HG03442 (cell line): ENCODE results near the gene NEDD8.

Experiments
- ATAC-seq: cut with Tn5 transposase; IDR thresholded peaks from one replicate; pipeline ENCODE4 v1.9.1; 2021; ENCODE audit warnings: mild to moderate bottlenecking, moderate library complexity; ENCODE audit not compliant: unreplicated experiment

NEDD8 gene

DNA sequence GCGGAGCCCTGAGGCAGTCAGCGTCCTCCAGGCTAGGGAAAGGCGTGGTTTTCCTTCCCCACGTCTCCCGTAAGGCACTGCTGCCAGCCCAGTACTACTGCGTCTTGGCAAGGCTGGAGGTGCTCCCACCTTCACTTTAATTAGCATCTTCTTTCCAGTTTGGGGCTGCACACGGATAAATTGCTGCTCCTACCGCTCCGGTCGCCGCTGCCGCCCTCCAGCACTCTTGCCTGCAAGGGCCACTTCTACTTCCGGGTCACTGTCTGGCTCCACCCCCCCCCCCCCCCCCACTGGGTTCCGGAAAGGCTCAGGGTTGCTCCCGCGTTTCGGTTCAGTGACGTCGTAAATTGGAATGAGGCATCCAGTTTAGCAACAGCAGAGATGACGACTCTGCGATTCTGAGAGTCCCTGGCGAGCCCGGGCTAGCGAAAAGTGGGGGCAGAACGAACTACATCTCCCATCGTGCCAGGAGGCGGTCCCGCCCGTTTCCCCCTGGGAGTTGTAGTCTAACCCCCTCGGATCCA lies at the start of gene NEDD8:
Gene NEDD8, minus strand, starts transcription at position 247 of the 524 bp plus-strand sequence. Its CDS starts 100 bp downstream, at position 147.
- ATAC-seq = peak; percentile 75

DNA sequence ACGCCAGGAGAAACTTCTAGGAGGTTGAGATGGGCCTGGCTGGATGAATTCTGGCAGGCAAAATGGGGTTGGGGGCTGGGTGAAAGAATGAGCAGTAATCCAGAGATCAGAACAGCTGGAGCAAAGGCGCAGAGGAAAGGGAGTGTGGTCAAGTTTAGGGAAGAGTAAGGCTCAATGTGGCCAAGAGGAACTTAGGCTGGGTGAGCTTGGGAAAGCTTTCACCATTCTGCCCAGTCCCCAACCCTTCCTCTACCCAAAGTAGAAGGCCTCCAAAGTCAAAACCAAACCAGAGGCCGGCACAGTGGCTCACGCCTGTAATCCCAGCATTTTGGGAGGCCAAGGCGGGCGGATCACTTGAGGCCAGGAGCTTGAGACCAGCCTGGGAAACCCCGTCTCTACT lies 49.5 kb upstream of the NEDD8 start:
- no peak for ATAC-seq

DNA sequence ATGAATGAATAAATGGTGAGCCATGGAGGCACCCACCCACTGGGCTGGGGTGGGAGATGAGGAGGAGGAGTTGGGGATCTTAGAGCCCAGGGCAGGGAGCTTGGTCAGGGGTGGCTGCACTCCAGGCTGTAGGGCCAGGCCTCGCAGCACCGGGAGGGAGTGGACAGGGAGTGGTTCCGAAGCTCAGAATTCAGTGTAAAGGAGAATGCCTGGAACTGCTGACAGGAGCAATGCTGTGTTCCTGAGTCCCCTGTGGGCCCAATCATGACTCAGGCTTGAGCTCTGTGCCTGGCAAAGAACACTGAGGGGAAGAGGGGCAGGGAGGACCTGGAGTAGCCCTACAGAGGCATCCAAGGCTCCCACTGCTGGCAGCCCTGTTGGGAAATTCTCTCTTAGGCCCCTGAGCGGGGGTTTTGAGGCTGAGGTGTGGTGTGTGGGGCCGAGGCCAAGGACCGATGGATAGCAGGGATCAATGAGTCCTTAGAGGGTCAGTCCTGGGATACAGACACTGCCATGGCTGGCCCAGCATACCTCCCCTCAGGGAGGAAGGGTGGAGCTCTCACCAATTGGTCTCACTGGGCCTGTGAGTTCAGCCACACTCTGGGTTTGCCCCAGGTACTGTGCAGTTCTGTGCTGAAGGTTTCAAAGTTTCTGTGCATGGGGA lies 48.8 kb upstream of the NEDD8 start:
- no peak for ATAC-seq

DNA sequence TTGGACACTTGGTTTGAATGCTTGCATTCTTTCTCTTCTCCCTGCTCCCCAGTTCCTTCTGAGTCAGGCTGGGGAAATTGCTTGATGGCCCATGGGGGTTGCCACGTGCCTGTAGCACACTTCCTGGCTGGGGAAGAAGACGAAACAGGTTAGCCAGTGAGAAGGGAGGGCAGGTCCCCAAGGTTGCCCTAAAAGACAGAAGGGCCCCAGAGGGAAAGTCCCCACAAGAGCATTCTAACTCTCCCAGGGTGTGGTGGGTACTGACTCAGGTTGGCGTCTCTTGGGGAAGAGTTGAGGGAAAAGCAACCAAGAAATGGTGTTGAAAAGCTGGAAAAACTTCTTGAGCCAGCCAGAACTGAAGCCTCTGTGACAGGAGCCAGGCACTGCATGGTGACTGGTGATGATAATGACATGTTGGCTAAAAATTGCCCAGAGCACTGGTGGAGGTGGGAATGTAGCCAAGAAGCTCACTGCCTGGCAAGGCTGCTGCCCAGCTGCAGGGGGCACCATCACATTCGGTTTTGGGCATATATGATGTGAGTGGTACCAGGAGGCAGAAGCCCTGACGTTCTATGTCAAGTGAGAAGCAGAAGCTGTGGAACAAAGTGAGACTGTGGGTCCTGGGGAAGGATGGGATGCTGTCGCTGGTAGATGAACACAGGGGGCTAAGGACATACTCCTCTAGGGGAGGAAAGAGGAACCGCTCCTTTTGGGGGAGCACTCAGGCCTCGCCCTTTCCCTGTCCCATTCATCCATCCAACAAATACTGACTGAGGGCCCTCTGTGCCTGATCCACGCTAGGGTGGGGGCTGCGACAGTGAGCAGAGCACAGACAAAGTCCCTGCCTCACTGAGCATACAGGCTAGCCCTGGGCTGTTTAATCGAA lies 47.4 kb upstream of the NEDD8 start:
- peak; percentile 77 for ATAC-seq

DNA sequence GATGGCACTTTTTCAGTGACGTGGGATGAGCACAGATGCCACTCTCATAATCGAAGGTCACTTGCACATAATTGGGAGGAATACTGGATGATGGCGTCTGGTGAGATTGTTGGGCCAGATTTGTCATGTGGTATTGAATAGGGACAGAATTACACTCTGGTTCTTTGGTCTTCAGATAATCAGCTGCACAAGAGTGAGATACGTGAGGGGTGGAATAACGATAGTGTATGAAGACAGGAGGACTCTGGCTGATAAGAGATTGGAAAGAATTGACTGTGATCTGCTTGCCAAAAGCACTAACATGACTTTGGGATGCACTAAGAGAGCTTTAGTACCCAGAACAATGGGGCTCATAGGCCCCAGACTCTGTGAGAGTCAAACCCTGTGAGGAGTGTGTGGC lies 46.3 kb upstream of the NEDD8 start:
- no peak for ATAC-seq

DNA sequence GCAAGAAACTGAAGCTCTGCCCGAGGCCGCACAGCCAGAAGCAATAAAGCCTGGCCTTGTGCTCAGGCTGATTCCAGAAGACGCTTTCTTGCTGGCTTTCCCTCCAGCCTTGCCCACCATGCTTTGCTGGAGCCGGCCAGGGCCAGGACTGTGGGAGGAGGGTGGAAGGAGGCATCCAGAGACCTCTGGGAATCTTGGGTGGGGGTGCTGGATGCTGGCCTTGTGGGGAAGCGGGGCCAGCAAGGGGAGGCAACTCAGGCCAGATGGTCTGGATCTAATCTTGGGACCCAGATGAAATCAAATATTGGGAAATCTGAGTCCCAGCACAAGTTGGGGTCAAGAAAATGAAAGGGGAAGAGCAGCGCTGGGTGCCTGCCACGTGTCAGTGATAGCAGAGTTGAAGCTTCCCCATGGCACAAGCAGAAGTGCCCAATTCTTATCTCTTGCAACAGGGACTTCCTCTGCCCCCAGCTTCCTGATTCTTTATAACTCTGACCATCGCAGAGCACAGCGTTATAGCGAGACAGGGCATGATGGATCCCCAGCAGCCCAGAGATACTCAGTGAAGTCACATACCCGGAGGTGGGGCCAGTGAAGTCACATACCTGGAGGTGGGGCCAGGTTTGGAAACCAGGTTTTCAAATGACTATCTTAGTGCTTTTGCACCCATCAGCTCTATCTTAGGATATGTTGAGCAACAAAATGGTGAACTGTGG lies 45.6 kb upstream of the NEDD8 start:
- ATAC-seq = no peak

DNA sequence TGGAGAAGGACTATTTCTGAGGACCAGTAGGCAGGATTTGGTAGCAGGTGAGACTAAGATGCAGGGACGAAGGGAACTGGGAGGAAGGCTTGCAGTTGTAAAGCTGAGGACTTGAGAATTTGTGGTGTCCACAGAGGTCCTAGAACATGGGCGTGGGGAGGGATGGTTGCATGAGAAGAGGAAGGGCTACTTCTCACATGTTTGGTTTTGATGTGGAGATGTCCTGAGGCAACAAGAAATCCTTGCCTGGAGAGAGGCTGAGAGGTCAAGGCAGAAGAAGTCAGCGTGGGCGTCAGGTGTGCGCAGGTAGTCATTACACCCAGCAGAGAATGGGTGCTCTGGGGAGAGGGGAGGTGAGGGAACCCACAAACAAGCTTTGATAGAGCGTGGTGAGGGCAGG lies 44.9 kb upstream of the NEDD8 start:
- no peak for ATAC-seq

DNA sequence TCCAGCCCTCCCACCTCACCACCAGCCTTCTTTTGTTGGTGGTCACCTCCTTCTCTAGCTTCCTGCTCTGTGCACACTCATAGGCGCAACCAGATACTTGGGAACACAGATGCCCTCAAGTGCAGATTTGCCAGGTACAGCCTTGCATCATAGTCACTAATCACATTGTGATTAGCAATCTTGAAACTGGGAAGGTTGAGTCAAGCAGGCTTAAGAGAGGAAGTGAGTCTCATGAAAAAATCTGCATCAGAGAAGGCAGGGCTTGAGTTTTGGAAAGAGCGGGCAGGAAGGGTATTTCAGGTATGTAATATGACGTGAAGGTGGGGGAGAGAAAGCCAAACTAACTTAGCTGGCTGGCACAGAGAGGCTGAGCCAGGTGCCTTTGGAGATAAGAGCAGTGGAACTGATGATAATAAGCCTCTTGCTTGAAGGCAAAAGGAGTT lies 42.0 kb upstream of the NEDD8 start:
- peak; percentile 39 for ATAC-seq

DNA sequence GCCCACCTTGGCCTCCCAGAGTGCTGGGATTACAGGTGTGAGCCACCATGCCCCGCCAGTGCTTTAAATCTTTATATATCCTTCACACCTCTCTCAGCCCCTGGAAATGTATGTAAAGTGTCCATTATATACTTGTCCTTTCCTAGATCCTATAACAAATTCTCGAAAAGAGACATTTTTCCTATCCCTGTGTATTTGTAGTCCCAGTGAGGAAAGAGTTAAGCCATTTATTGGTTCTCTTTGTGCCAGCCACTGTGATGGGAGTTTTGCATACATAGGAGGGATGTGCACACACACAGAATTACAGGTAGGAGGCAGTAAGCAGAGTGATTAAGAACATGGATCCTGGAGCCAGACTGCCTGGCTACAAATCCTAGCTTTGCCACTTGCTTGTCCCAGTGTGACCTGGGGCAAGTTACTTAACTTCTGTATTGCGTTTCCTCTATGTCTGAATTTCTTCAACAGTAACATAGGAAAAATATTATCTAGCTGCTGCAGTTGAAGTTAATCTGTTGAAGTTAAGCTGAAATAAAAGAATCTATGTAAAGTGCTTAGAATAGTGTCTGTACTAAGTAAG lies 41.3 kb upstream of the NEDD8 start:
- no peak for ATAC-seq

DNA sequence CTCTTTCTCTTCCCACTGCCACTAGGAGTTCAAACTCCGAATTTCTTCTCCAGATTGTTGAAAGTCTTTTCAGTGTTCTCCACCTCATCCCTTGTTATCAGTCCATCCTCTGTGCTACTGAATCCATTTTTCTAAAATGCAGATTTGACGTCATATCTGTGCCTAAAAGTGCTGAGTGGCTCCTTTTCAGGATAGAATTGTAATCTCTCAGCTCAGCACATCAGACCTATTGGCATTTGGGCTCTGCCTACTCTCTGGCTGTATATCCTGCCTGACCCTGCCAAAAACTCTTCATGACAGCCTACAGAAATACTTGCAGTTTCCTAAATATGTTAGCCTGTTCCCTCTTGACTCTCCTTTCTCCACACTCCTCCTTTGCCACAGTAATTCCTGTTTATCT lies 40.3 kb upstream of the NEDD8 start:
- no peak for ATAC-seq

DNA sequence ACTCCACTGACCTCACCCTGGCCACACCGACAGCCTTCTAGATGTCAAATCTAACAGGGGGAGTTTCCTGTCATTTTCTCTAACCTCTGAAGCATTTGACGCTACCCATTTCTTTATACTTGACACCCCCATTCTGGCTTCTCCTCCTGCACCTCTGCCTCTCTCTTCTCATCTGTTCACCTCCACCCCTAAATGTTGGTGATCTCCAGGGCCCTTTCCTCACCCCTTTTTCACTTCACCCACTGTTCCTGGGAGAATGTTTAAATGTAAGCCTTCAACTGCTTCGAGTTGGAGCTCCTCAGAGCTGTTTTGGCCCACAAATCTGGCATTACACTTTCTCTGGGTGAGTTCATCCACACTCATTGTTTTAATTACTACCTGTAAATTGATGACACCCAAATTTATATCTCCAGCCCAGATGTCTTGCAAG lies 39.7 kb upstream of the NEDD8 start:
- no peak for ATAC-seq

DNA sequence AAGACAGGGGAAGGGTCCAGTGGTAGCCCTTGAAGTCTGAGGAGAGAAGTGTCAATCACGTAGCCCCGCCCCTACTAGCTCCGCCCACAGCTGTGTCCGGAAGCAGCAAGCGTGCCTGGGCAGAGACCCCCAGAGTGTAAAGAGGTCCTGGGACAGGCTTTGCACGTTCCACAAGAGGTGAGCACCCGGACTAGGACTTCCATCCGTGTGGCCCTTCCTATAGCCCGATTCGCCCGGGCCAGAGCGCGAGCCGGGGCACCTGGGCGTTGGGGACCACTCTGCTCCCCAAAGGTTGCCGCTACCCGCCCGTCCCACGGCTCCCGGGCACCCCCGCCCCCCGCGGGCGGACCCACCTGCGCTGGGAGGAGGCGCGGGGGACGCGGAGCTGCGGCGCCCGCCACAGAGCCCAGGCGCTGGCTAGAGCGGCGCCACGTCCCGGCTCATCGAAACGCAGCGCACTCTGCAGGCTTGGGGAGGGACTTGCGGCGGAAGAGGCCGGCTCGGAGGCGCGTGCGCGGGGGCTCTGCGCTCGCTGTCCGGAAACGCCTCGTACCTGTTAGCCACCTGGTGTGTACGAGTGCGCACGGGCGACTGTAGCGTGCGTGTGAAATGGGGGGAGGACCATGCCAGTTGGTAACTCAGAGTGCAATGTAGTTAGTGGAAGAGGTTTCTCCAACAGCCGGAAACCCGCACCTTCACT lies 39.1 kb upstream of the NEDD8 start, which contains the start of gene RABGGTA:
Gene RABGGTA, minus strand, starts transcription at position 464 of the 700 bp plus-strand sequence. CDS start 482 bp downstream, outside the sequence.
- ATAC-seq = peak; percentile 84

DNA sequence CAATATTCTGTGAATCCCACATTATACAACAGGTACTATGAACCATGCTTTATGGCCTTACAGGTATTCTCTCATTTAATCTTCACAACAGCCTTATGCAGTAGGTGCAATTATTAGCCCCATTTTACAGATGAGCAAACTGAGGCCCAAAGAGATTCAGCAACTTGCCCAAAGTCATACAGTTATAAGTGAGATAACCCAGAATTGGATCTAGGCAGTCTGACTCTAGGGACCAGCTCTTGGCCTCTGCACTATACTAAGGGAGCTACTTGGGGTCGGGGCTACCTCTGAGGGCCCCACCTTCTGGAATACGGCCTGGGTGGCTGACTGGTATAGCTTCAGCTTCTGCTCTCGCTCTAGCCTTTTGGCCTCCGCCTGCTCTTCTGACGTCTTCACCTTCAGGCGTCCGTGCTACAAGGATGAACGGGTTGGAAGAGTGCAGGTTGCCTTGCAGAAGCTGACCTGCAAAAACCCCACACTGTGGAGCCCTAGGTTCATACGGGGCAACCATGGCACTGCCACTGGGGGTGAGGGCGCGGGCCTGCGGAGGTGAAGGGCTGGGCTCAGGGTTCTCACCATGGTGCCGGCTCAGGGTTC lies 38.5 kb upstream of the NEDD8 start:
- ATAC-seq = no peak

DNA sequence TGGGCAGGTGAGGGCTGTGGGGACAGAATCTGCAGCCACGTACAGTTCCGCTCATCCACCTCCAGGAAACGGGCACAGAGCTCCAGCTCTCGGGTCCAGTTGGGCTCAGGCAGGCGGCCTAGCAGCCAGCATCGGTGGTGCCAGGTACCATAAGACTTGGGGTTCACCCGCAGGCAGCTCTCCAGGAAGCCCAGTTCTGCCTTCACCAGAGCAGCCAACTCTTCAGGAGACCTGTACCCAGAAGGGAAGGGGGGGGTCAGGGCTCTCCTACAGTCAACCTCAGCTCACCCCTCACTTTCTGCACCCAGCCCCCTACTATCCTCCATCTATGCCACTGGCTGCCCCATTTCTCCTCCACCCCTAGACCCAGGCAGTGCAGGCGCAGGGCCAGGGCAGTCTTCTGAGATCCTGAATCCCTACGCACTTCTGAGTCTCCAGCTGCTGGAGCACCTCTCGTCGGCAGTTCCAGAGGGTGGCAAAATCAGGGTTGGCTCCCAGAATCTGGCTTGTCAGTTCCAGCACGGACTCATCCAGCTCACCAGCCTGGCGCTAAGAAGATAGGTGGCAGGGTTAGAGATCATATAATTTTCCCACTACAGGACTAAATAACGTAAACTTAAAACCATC lies 37.9 kb upstream of the NEDD8 start:
- no peak for ATAC-seq

DNA sequence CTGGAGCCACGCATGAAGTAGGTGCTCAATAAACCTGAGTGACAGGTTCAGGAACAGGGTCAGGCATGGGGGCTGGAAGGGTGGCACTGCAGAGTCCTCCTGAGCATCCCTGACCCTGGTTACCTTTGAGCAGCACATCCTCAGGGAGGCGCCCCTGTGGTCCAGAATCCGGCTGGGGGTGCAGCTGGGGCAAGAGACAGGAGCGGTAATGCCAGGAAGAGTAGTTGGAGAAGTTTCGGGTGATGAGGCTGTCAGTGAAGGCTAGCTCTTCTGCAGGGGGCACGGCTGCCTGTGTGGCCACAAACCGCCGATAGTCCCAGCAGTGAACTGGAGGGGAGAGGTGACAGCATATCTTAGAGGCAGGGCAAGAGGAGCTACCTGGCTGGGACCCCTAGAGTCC lies 37.2 kb upstream of the NEDD8 start:
- no peak for ATAC-seq

DNA sequence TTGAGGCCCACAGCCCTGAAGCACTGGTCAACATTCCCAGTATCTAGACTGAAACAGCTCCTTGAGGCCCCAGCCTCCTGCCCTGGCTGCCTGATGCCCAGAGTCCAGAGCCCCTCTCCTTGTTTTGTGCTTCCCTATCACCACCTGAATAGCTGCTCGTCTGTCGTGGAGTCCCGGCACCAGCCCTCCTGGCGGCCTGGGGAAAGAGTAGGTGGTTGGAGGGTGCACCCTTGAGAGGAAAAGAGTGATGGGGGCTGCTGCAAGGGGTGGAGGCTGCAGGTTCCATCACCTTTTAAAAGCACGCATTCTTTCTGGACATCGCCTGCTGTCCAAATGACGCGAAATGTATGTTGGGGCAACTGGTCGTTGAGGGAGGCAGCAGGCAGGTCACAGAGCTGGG lies 36.1 kb upstream of the NEDD8 start:
- ATAC-seq = no peak

DNA sequence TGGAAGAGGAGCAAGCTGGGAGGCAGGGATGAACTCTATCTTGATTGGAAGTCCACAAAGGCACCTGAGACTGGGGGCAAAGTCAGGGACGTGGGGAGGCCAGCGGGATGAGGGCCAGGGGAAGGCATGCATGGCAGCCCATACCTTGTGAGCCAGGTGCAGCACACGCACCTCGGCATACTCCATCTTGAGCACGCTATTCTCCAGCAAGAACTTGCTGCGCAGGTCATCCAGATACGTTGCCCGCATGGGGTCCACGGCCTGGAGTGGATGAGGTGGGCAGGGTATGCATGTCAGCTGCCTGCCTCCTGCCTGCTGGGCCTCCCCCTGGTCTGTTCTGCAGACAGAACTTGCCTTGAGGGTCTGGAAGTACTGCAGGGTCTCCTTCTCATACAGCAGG lies 35.3 kb upstream of the NEDD8 start:
- ATAC-seq = no peak

DNA sequence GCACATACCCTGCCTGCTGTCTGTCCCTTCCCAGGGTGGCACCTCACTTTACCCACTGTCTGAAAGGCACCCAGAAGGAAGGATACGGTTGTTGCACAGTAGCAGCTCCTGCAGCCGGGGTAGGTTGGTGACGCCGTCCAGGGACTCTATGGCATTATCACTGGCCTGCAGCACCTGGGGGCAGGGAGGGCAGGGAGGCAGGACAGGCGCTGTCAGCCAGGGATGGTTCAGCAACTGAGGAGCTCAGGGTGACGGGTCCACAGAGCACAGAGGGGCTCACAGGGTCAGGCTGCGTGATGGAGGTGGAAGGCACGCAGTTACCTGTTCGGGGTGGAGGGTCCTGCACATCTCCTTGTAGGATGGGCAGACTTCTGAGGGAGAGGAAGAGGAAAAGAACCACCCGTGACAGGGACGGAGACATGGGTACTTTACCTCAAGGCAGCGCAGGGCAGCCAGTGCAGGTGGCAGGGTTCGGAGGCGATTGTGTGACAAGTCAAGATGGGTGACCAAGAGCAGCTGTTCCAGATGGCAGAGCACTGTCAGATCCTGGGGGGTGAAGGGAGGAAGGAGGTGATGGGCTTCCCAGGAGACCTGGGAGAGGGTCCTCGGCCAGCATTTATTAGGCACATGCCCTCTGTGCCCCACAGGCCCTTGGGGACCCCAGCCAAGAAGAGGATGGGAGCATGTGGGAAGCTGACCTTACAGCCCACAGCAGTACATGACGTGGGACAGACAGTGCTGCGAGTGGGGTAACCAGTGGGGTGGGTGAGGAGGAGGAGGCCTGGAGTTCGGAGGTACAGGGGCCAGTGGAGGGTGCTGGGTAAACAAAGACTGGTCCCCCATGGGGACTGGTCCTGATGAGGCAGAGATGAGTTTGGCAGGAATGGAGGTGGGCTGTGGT lies 34.4 kb upstream of the NEDD8 start:
- no peak for ATAC-seq
